ENCODE data around the gene TUBB2B. TPM values are rescaled to one million over a fixed set of nuclear protein-coding genes. Genes with fewer than 3 reads are reported as not detected.

TUBB2B gene
- total RNA-seq, result 0.12 TPM in 1 of 2 replicates, not detected in the other

- intact Hi-C loops (cut with micrococcal nuclease), result no loop called here
Measured at GRCh38 chr6:3227363-3228045, at the start of gene TUBB2B. Gene TUBB2B, minus strand, starts transcription at chr6:3227653. Its CDS starts 110 bp downstream, at chr6:3227543.

- intact Hi-C loops (cut with micrococcal nuclease), result loop anchor here (5.0 kb wide), 3 partner anchors 135 to 715 kb away; partner anchors contain the start of gene SLC22A23
Measured at GRCh38 chr6:3277251-3277650, 49.8 kb upstream of the TUBB2B start.

- intact Hi-C loops (cut with micrococcal nuclease), result loop anchor here (5.0 kb wide), 3 partner anchors 136 to 716 kb away; partner anchors contain the start of gene SLC22A23
Measured at GRCh38 chr6:3276174-3277167, 49.0 kb upstream of the TUBB2B start.

GRCh38 chr6:3273707-3274521 lies 46.5 kb upstream of the TUBB2B start:
- intact Hi-C loops (cut with micrococcal nuclease), result no loop called here

- intact Hi-C loops (cut with micrococcal nuclease), result no loop called here
Measured at GRCh38 chr6:3272911-3273547, 45.6 kb upstream of the TUBB2B start.

- intact Hi-C loops (cut with micrococcal nuclease), result no loop called here
Measured at GRCh38 chr6:3271756-3272155, 44.3 kb upstream of the TUBB2B start.

- intact Hi-C loops (cut with micrococcal nuclease), result no loop called here
Measured at GRCh38 chr6:3270258-3270657, 42.8 kb upstream of the TUBB2B start.

GRCh38 chr6:3269281-3269975 lies 42.0 kb upstream of the TUBB2B start:
- intact Hi-C loops (cut with micrococcal nuclease), result no loop called here

- intact Hi-C loops (cut with micrococcal nuclease), result no loop called here
Measured at GRCh38 chr6:3268680-3269079, 41.2 kb upstream of the TUBB2B start.

- intact Hi-C loops (cut with micrococcal nuclease), result no loop called here
Measured at GRCh38 chr6:3267162-3267561, 39.7 kb upstream of the TUBB2B start.

- intact Hi-C loops (cut with micrococcal nuclease), result no loop called here
Measured at GRCh38 chr6:3266170-3266569, 38.7 kb upstream of the TUBB2B start.

GRCh38 chr6:3265671-3266070 lies 38.2 kb upstream of the TUBB2B start:
- intact Hi-C loops (cut with micrococcal nuclease), result no loop called here

- intact Hi-C loops (cut with micrococcal nuclease), result no loop called here
Measured at GRCh38 chr6:3264356-3264755, 36.9 kb upstream of the TUBB2B start.

GRCh38 chr6:3263096-3263495 lies 35.6 kb upstream of the TUBB2B start:
- intact Hi-C loops (cut with micrococcal nuclease), result no loop called here

GRCh38 chr6:3261921-3262320 lies 34.5 kb upstream of the TUBB2B start:
- intact Hi-C loops (cut with micrococcal nuclease), result no loop called here

- intact Hi-C loops (cut with micrococcal nuclease), result no loop called here
Measured at GRCh38 chr6:3261518-3261820, 34.0 kb upstream of the TUBB2B start.

- intact Hi-C loops (cut with micrococcal nuclease), result no loop called here
Measured at GRCh38 chr6:3260772-3261517, 33.5 kb upstream of the TUBB2B start.

GRCh38 chr6:3260296-3260695 lies 32.8 kb upstream of the TUBB2B start:
- intact Hi-C loops (cut with micrococcal nuclease), result no loop called here

- intact Hi-C loops (cut with micrococcal nuclease), result loop anchor here (1.0 to 5.0 kb wide), 6 partner anchors 20 to 1743 kb away; partner anchors contain the start of genes FAM50B, RPP40, TUBB2A and WRNIP1
Measured at GRCh38 chr6:3259491-3259958, 32.1 kb upstream of the TUBB2B start.
